Effector CD8-positive, alpha-beta T cell (primary cell): ENCODE measurements around the gene RILP.

ENCODE experiments used
- DNase-seq: peaks from one replicate; lab custom pipeline; 2025; lab: John Stamatoyannopoulos, UW

Gene RILP

DNA sequence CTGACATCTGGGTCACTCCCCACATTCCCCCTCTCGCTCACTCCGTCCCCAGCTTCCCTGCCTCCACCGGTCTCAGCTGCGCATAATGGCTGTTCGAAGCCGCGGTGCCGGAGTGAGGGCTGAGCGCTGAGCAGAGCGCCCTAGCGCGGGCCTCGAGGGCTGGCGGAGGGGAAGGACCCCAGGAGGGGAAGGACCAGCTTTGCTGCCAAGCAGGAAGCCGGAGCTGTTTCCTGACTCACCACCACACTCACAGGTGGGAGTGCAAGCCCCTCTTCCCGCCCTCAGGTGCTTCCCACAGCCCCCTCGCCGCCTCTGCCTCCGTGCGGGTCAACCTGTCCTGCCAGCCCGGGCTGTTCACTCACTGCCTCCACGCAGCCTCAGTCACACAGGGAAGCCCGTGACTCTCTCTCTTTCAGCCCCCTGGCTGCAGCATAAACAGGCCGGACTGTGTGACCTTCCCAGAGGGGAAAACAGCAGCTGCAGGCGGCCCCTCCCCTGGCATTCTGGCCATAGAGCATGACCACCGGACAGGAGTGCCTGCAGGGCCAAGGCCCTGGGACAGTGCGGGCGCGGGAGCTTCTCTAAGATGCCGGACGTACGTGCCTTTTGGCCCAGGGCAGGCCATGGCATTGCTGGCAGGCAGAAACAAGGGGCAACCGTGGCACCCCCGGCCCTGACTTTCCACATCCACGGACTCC lies 44.7 kb downstream of the RILP start:
- no peak for DNase-seq

DNA sequence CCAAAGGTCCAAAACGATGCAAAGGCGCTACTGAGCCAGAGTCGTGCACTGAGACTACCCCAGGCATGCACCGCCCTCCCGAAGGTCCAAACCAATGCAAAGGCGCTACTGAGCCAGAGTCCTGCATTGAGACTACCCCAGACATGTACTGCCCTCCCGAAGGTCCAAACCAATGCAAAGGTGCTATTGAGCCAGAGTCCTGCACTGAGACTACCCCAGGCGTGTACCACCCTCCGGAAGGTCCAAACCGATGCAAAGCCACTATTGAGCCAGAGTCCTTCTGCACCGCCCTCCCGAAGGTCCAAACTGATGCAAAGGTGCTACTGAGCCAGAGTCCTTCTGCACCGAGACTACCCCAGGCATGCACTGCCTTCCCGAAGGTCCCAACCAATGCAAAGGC lies 48.1 kb downstream of the RILP start:
- DNase-seq = no peak

DNA sequence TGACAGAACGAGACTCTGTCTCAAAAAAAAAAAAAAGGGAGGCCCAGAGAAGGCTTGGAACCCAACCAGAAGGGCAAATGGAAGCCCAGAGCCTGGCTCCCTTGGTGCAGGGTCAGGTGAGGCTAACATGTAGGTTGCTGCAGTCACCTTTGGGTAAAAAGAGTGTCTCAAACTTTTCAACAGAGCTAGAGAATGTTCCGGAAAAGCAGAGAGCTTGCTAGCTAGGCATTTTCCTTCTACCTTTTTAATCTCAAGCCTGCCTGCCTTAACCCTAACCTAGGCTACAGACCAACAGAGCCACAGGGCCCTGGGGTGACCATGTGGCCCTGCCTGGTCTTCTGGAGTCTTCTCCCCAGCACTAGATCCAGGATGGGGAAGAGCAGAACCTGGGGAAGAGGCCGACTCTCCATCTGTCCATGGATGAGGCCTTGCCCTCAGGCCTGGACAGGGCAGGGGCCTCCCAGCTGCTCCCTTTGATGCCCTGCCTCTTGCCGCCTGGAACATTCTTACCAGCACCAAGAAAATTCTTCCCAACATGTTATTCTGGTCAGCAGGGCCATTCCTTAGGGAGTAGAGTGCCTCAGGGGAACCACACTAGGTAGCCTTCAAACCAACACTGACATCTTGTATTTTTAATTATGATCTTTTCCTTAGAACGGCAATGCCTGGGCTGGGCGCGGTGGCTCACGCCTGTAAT lies 51.1 kb downstream of the RILP start:
- no peak for DNase-seq

DNA sequence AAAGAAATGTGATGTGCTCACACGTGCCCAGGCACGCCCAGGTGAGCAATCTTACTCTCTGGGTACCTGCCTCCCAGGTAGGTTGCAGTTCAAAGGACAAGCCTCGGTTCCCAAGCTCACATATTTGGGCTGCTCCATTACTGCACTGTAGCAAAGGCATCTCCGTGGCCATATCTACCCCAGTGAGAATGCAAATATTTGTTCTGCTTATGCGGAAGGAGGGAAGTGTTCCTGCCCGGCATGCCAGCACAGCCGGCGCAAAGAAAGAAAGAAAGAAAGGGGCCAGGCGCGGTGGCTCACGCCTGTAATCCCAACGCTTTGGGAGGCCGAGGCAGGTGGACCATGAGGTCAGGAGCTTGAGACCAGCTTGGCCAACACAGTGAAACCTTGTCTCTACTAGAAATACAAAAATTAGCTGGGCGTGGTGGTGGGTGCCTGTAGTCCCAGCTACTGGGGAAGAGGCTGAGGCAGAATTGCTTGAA lies 51.8 kb downstream of the RILP start:
- no peak for DNase-seq
